A549 (cell line): ENCODE results near the gene CCNE1. TPM values are rescaled to one million over a fixed set of nuclear protein-coding genes. Genes with fewer than 3 reads are reported as not detected.
A peak's percentile ranks its signal among the peaks of the same experiment; 100 is the strongest.

Experiments used
- ATAC-seq, 2 experiments: fragments of 200-7000 bp in 1 of 2; fragments of >200 bp in 1 of 2; cut with Nextera tagmentation in 1 of 2; cut with Tn5 transposase in 1 of 2; 3 replicates each; pipeline versions ENCODE4 v1.8.0 to v1.9.1; 2018 to 2020; ENCODE audit warnings: mild to moderate bottlenecking in 1 of 2, moderate library complexity in 1 of 2
- CTCF ChIA-PET: fragments of 300-600 bp; sonication (Branson Sonifier 250); formaldehyde crosslinking; extraction: SDS; loops from one replicate; lab custom pipeline; 2021; ENCODE audit warnings: antibody characterized with exemption, inconsistent platforms; lab: Yijun Ruan, JAX
- POLR2A ChIA-PET: fragments of 350-600 bp; formaldehyde crosslinking; extraction: SDS; loops from one replicate; lab custom pipeline; 2021; ENCODE audit warnings: antibody characterized with exemption, inconsistent platforms; lab: Yijun Ruan, JAX
- DNase-seq, 2 experiments: peaks; one replicate each; pipeline versions ENCODE4 v3.0.0 to v3.0.0-alpha.2; 2011 to 2016; ENCODE audit warnings: low read depth in 1 of 2, low spot score in 1 of 2
- FAIRE-seq: peaks from 2 replicates; lab custom pipeline; 2011; peaks lifted over from hg19 to GRCh38; lab: Jason Lieb, UNC
- H3K27ac ChIP-seq, 2 experiments: fragments of >200 bp; sonication (Bioruptor Twin); formaldehyde crosslinking; 3 replicates each; pipeline ENCODE4 v1.5.1; 2016 to 2017
- H3K4me1 ChIP-seq: fragments of >200 bp; sonication (Bioruptor Twin); formaldehyde crosslinking; 3 replicates; pipeline ENCODE4 v1.6.1; 2016
- H3K4me2 ChIP-seq: fragments of >200 bp; sonication (Bioruptor Twin); formaldehyde crosslinking; 3 replicates; pipeline ENCODE4 v1.6.1; 2016
- H3K4me3 ChIP-seq: fragments of >200 bp; sonication (Bioruptor Twin); formaldehyde crosslinking; 3 replicates; pipeline ENCODE4 v1.5.1; 2016
- H3K9me3 ChIP-seq: fragments of >200 bp; sonication (Bioruptor Twin); formaldehyde crosslinking; 3 replicates; pipeline ENCODE4 v1.6.1; 2016
- CEBPB ChIP-seq, 2 experiments: fragments of >200 bp in 1 of 2; sonication (Bioruptor Twin) in 1 of 2; formaldehyde crosslinking in 1 of 2; IDR thresholded peaks; 2 replicates each; pipeline ENCODE4 v1.6.1; 2012 to 2016
- CTCF ChIP-seq: fragments of >200 bp; sonication (Bioruptor Twin); formaldehyde crosslinking; IDR thresholded peaks from 3 replicates; pipeline ENCODE4 v1.5.1; 2016
- FOSL2 ChIP-seq, 2 experiments: fragments of 450-650 bp in 1 of 2; fragments of >200 bp in 1 of 2; sonication (Bioruptor Twin) in 1 of 2; formaldehyde crosslinking; IDR thresholded peaks; 2 replicates each; pipeline versions ENCODE4 v1.5.0 to v1.6.1; 2016 to 2020; ENCODE audit warnings: mild to moderate bottlenecking in 1 of 2, moderate library complexity in 1 of 2
- FOXS1 ChIP-seq: fragments of 250-450 bp; sonication (Bioruptor Pico); IDR thresholded peaks from 2 replicates; pipeline ENCODE4 v1.5.0; 2020; ENCODE audit warnings: mild to moderate bottlenecking, moderate library complexity
- HES2 ChIP-seq: fragments of >200 bp; sonication (Bioruptor Twin); formaldehyde crosslinking; IDR thresholded peaks from 2 replicates; pipeline ENCODE4 v1.6.1; 2016
- HOXA7 ChIP-seq: fragments of 250-450 bp; sonication (Bioruptor Pico); IDR thresholded peaks from 2 replicates; pipeline ENCODE4 v1.5.0; 2020; ENCODE audit warnings: mild to moderate bottlenecking, moderate library complexity
- JUN ChIP-seq, 2 experiments: fragments of >200 bp; sonication (Bioruptor Twin); formaldehyde crosslinking; IDR thresholded peaks; 2 replicates in 1 of 2; 3 replicates in 1 of 2; pipeline ENCODE4 v1.6.1; 2016 to 2017
- JUNB ChIP-seq: fragments of >200 bp; sonication (Bioruptor Twin); formaldehyde crosslinking; IDR thresholded peaks from 2 replicates; pipeline ENCODE4 v1.6.1; 2016
- KDM1A ChIP-seq: fragments of 200-600 bp; sonication (generic); IDR thresholded peaks from 2 replicates; pipeline ENCODE4 v1.6.1; 2016; ENCODE audit warnings: low read depth, mild to moderate bottlenecking
- MAFK ChIP-seq: fragments of 450-650 bp; IDR thresholded peaks from 2 replicates; pipeline ENCODE4 v1.6.1; 2014; ENCODE audit not compliant: partially characterized antibody
- MAX ChIP-seq: IDR thresholded peaks from 2 replicates; pipeline ENCODE4 v1.6.1; 2012
- MAZ ChIP-seq: fragments of 150-350 bp; IDR thresholded peaks from 2 replicates; pipeline ENCODE4 v1.6.1; 2014; ENCODE audit warnings: antibody characterized with exemption, low read depth, low read length, borderline replicate concordance
- NFE2L2 ChIP-seq: fragments of 150-350 bp; conservative IDR thresholded peaks from 2 replicates; pipeline ENCODE4 v1.6.1; 2014; ENCODE audit warnings: low read length
- NPAS2 ChIP-seq: fragments of 250-450 bp; sonication (Bioruptor Pico); IDR thresholded peaks from 2 replicates; pipeline ENCODE4 v1.8.0; 2022; ENCODE audit warnings: mild to moderate bottlenecking, moderate library complexity, borderline replicate concordance
- POLR2A ChIP-seq: IDR thresholded peaks from 2 replicates; pipeline ENCODE4 v1.6.1; 2012; ENCODE audit warnings: mild to moderate bottlenecking, low read length
- RFX5 ChIP-seq: fragments of 450-650 bp; IDR thresholded peaks from 2 replicates; pipeline ENCODE4 v1.7.1; 2014; ENCODE audit warnings: antibody characterized with exemption, mild to moderate bottlenecking, moderate library complexity
- USF2 ChIP-seq: fragments of 450-650 bp; IDR thresholded peaks from 2 replicates; pipeline ENCODE4 v1.6.1; 2014; ENCODE audit warnings: antibody characterized with exemption
- ZNF302 ChIP-seq: fragments of 250-450 bp; sonication (Bioruptor Pico); IDR thresholded peaks from 2 replicates; pipeline ENCODE4 v1.9.0; 2021; ENCODE audit warnings: inconsistent platforms, mild to moderate bottlenecking, moderate library complexity
- WGBS: methylation state at CpG from one replicate; pipeline ENCODE4 v1.1.6; 2017; ENCODE audit errors: missing lambda C conversion rate; 5-methylcytosine and 5-hydroxymethylcytosine counted together
- polyA plus RNA-seq, 4 experiments: library from polyadenylated mRNA; depleted of rRNA in 3 of 4; stranded (reverse); fragments of >200 nt; fragmentation: RNase III in 1 of 4; extraction: RNeasy Plus Mini Kit Qiagen cat#74134 plus additional on column Dnase treatment in 1 of 4; gene quantifications; 2 replicates in 3 of 4; 3 replicates in 1 of 4; pipeline ENCODE4 v1.2.3, GENCODE V29; 2011 to 2017

The CCNE1 gene
- polyA plus RNA-seq, 2 of the 4 experiments (the other 2 are of a cell fraction) = 18.3 to 25.2 TPM

GRCh38 chr19:29804493-29804892, 7.3 kb upstream of the CCNE1 start:
- Histone ChIP-seq H3K9me3 (no peaks in the 10 kb centered on the region), H3K4me1 (peaks cover 8% of the 10 kb centered on the region; the same call in 2 of the 3 replicates), H3K4me2 (no peak overlapping the region), H3K27ac (no peak overlapping the region), H3K4me3 (no peak overlapping the region)
- TF ChIP-seq KDM1A (no peak), MAX (no peak), NPAS2 (no peak), CTCF (no peak), MAFK (no peak), RFX5 (no peak), JUN (IDR thresholded peaks at IDR 0.05) (no peak), POLR2A (no peak), MAZ (no peak)
- ChIA-PET CTCF (no interaction called here), POLR2A (no interaction called here)
- DNase-seq (no peak), FAIRE-seq (peak; percentile 18), ATAC-seq (no peak)
- 60% methylated on average over 3 of the region's 3 CpGs for WGBS

GRCh38 chr19:29805031-29805965, 6.5 kb upstream of the CCNE1 start:
- POLR2A ChIA-PET = no interaction called here
- FAIRE-seq = peak; percentile 46
- CTCF ChIA-PET = interaction anchor here (0.5 to 5.0 kb wide), 4 partner anchors 9 to 45 kb away, joined by 3 to 31 read pairs (median 4); no protein-coding TSS in a partner anchor
- Histone ChIP-seq H3K27ac (peak overlapping the region in 1 of 2 experiments; percentile 6; a peak in 1 of 6 replicates), H3K9me3 (no peaks in the 10 kb centered on the region), H3K4me2 (peak overlapping the region; percentile 9; the same call in 1 of the 3 replicates)
- ATAC-seq = peak; percentile 16 to 22; a peak in 2 of 6 replicates
- DNase-seq = peak in 1 of 2 experiments; percentile 36
- no peak for TF ChIP-seq FOSL2 (IDR thresholded peaks at IDR 0.05)
- TF ChIP-seq FOSL2 (CRISPR knock-in tag; IDR thresholded peaks at IDR 0.05) = no peak; the same call in 1 of the 2 replicates
- TF ChIP-seq NFE2L2 = no peak
- no peak for TF ChIP-seq JUNB
- no peak for TF ChIP-seq JUN (IDR thresholded peaks at IDR 0.05)
- no peak for TF ChIP-seq FOXS1
- no peak for TF ChIP-seq HES2
- TF ChIP-seq CEBPB (IDR thresholded peaks at IDR 0.05) = no peak
- no peak for TF ChIP-seq HOXA7 (CRISPR knock-in tag)
- TF ChIP-seq ZNF302 (CRISPR knock-in tag) = no peak
- TF ChIP-seq USF2 = no peak
- no peak for TF ChIP-seq POLR2A
- TF ChIP-seq, all 56 proteins: peak for 0
- no peak overlapping the region for H3K4me3 ChIP-seq
- WGBS = 84% methylated on average over 18 of the region's 18 CpGs
- peaks cover 8% of the 10 kb centered on the region; the same call in 2 of the 3 replicates for H3K4me1 ChIP-seq
